Central memory CD8-positive, alpha-beta T cell (primary cell): ENCODE data around the gene HDAC4.

Experiments used
- ATAC-seq: fragments of 150-1000 bp; cut with Tn5 transposase; replicated peaks from 2 replicates; pipeline ENCODE4 v1.10.0; 2022; ENCODE audit warnings: mild to moderate bottlenecking, moderate FRiP score, moderate number of reproducible peaks; ENCODE audit not compliant: poor library complexity, severe bottlenecking; ENCODE audit errors: extremely low read depth
- DNase-seq, 2 donors: peaks; one replicate each; pipeline ENCODE4 v3.0.0; 2021; ENCODE audit warnings: low spot score in 2 of 2
- H3K27ac Mint-ChIP-seq: one replicate; pipeline ENCODE4 v1.8.0; 2022; ENCODE audit warnings: low read depth, mild to moderate bottlenecking, moderate library complexity, mixed read lengths
- H3K27me3 Mint-ChIP-seq: one replicate; pipeline ENCODE4 v1.8.0; 2022; ENCODE audit warnings: mixed read lengths
- H3K36me3 Mint-ChIP-seq: one replicate; pipeline ENCODE4 v1.8.0; 2022; ENCODE audit warnings: mild to moderate bottlenecking, moderate library complexity, mixed read lengths; ENCODE audit not compliant: insufficient read depth
- H3K4me1 Mint-ChIP-seq: one replicate; pipeline ENCODE4 v1.8.0; 2022; ENCODE audit warnings: mixed read lengths
- H3K4me3 Mint-ChIP-seq: one replicate; pipeline ENCODE4 v1.8.0; 2022; ENCODE audit warnings: mild to moderate bottlenecking, moderate library complexity, mixed read lengths
- H3K9me3 Mint-ChIP-seq: one replicate; pipeline ENCODE4 v1.8.0; 2022; ENCODE audit warnings: mixed read lengths

Gene HDAC4

GRCh38 chr2:239020541-239021041 lies 380.2 kb downstream of the HDAC4 start:
- ATAC-seq = no peak
- DNase-seq = no peak
- H3K27ac Mint-ChIP-seq = no peak overlapping the region
- no peaks in the 10 kb centered on the region for H3K36me3 Mint-ChIP-seq
- no peak overlapping the region for H3K4me3 Mint-ChIP-seq
- no peaks in the 10 kb centered on the region for H3K9me3 Mint-ChIP-seq
- H3K4me1 Mint-ChIP-seq = no peaks in the 10 kb centered on the region
- H3K27me3 Mint-ChIP-seq = peaks cover 40% of the 10 kb centered on the region

- DNase-seq (no peak), ATAC-seq (no peak)
- Mint-ChIP-seq H3K36me3 (no peaks in the 10 kb centered on the region), H3K4me3 (no peak overlapping the region), H3K27ac (no peak overlapping the region), H3K9me3 (no peaks in the 10 kb centered on the region), H3K27me3 (peaks cover 36% of the 10 kb centered on the region), H3K4me1 (no peaks in the 10 kb centered on the region)
These were observed 381.6 kb downstream of the HDAC4 start for GRCh38 chr2:239019183-239019581.

GRCh38 chr2:239018271-239019182 lies 382.3 kb downstream of the HDAC4 start:
- H3K27ac Mint-ChIP-seq = no peak overlapping the region
- peaks cover 30% of the 10 kb centered on the region for H3K27me3 Mint-ChIP-seq
- H3K4me1 Mint-ChIP-seq = no peaks in the 10 kb centered on the region
- H3K9me3 Mint-ChIP-seq = no peaks in the 10 kb centered on the region
- no peak for ATAC-seq
- no peaks in the 10 kb centered on the region for H3K36me3 Mint-ChIP-seq
- no peak for DNase-seq
- no peak overlapping the region for H3K4me3 Mint-ChIP-seq

- no peak for ATAC-seq
- no peak overlapping the region for H3K4me3 Mint-ChIP-seq
These were observed 383.2 kb downstream of the HDAC4 start for GRCh38 chr2:239017491-239018098.

GRCh38 chr2:239015901-239016675 lies 384.7 kb downstream of the HDAC4 start:
- DNase-seq (no peak), ATAC-seq (no peak)
- no peaks in the 10 kb centered on the region for H3K36me3 Mint-ChIP-seq
- H3K4me3 Mint-ChIP-seq = no peak overlapping the region
- H3K27me3 Mint-ChIP-seq = peaks cover 30% of the 10 kb centered on the region
- no peak overlapping the region for H3K27ac Mint-ChIP-seq
- no peaks in the 10 kb centered on the region for H3K4me1 Mint-ChIP-seq
- H3K9me3 Mint-ChIP-seq = no peaks in the 10 kb centered on the region

More at GRCh38 chr2:239017491-239018098, 383.2 kb downstream of the HDAC4 start:
- no peaks in the 10 kb centered on the region for H3K36me3 Mint-ChIP-seq
- peaks cover 28% of the 10 kb centered on the region for H3K27me3 Mint-ChIP-seq
- H3K27ac Mint-ChIP-seq = no peak overlapping the region
- no peaks in the 10 kb centered on the region for H3K9me3 Mint-ChIP-seq
- DNase-seq = no peak
- no peaks in the 10 kb centered on the region for H3K4me1 Mint-ChIP-seq

GRCh38 chr2:239015218-239015900 lies 385.5 kb downstream of the HDAC4 start:
- ATAC-seq = no peak
- no peak for DNase-seq
- Mint-ChIP-seq H3K27ac (no peak overlapping the region), H3K4me1 (no peaks in the 10 kb centered on the region), H3K9me3 (no peaks in the 10 kb centered on the region), H3K27me3 (peaks cover 29% of the 10 kb centered on the region), H3K36me3 (no peaks in the 10 kb centered on the region), H3K4me3 (no peak overlapping the region)

- DNase-seq (no peak), ATAC-seq (no peak)
- Mint-ChIP-seq H3K27me3 (peaks cover 27% of the 10 kb centered on the region), H3K4me1 (no peaks in the 10 kb centered on the region), H3K27ac (no peak overlapping the region), H3K4me3 (no peak overlapping the region), H3K36me3 (no peaks in the 10 kb centered on the region), H3K9me3 (no peaks in the 10 kb centered on the region)
These were observed 386.2 kb downstream of the HDAC4 start for GRCh38 chr2:239014458-239015217.

- no peaks in the 10 kb centered on the region for H3K36me3 Mint-ChIP-seq
- DNase-seq (no peak), ATAC-seq (no peak)
- no peak overlapping the region for H3K27ac Mint-ChIP-seq
- peaks cover 37% of the 10 kb centered on the region for H3K27me3 Mint-ChIP-seq
- no peak overlapping the region for H3K4me3 Mint-ChIP-seq
- no peaks in the 10 kb centered on the region for H3K4me1 Mint-ChIP-seq
- no peaks in the 10 kb centered on the region for H3K9me3 Mint-ChIP-seq
These were observed 387.2 kb downstream of the HDAC4 start for GRCh38 chr2:239013678-239013976.

GRCh38 chr2:239012936-239013677 lies 387.7 kb downstream of the HDAC4 start:
- Mint-ChIP-seq H3K9me3 (no peaks in the 10 kb centered on the region), H3K27ac (no peak overlapping the region), H3K36me3 (no peaks in the 10 kb centered on the region), H3K27me3 (peaks cover 42% of the 10 kb centered on the region), H3K4me1 (no peaks in the 10 kb centered on the region), H3K4me3 (no peak overlapping the region)
- ATAC-seq (no peak), DNase-seq (no peak)

GRCh38 chr2:239012228-239012627 lies 388.6 kb downstream of the HDAC4 start:
- Mint-ChIP-seq H3K27me3 (peaks cover 51% of the 10 kb centered on the region), H3K4me1 (no peaks in the 10 kb centered on the region), H3K36me3 (no peaks in the 10 kb centered on the region), H3K4me3 (no peak overlapping the region), H3K27ac (no peak overlapping the region), H3K9me3 (no peaks in the 10 kb centered on the region)
- DNase-seq (no peak), ATAC-seq (no peak)

- Mint-ChIP-seq H3K27me3 (peaks cover 67% of the 10 kb centered on the region), H3K9me3 (no peaks in the 10 kb centered on the region), H3K27ac (no peak overlapping the region), H3K4me3 (no peak overlapping the region), H3K36me3 (no peaks in the 10 kb centered on the region), H3K4me1 (no peaks in the 10 kb centered on the region)
- DNase-seq = no peak
- ATAC-seq = no peak
These were observed 391.2 kb downstream of the HDAC4 start for GRCh38 chr2:239009589-239009961.
